Measurements from ENCODE around the gene TRIP4. TPM values are rescaled to one million over a fixed set of nuclear protein-coding genes. Genes with fewer than 3 reads are reported as not detected.

Gene TRIP4
- total and polyA plus RNA-seq, 2 of the 8 experiments (the other 6 are each of a cell fraction or from before 2014, with no cell fraction given), result 6.2 to 18.9 TPM

GRCh38 chr15:64369078-64369607 is 18.5 kb upstream of the TRIP4 start:
- ChIA-PET CTCF (ENCODE audit: partially characterized antibody) (interaction anchor here (0.6 to 0.7 kb wide), 3 partner anchors 47 to 172 kb away, joined by 3 to 7 read pairs (median 4); no protein-coding TSS in a partner anchor), POLR2A (ENCODE audit: partially characterized antibody) (interaction anchor here (0.6 to 1.5 kb wide), 4 partner anchors 12 to 19 kb away, joined by 3 to 4 read pairs (median 4); partner anchors contain the start of genes CSNK1G1 and TRIP4)
- no peak for DNase-seq (ENCODE audit: low read depth in 1 of 2, low spot score in 2 of 2)
- no peak overlapping the region for H2AK5ac ChIP-seq (ENCODE audit: low read depth, low read length)
- H4K91ac ChIP-seq (replicated peaks; ENCODE audit: insufficient read length, low read length), result no peak overlapping the region
- no peak overlapping the region for H3K4me3 ChIP-seq (ENCODE audit: extremely low read depth in 1 of 4, insufficient read depth in 2 of 4, low read depth in 3 of 4, low read length in 4 of 4)
- no peak overlapping the region for H3K4ac ChIP-seq (replicated peaks; ENCODE audit: insufficient read length, low read depth, low read length)
- H3K18ac ChIP-seq (ENCODE audit: extremely low read depth, low read length), result no peak overlapping the region
- no peaks in the 10 kb centered on the region for H3K9me3 ChIP-seq (ENCODE audit: insufficient read depth in 2 of 2, low read depth in 1 of 2, low read length in 1 of 2)
- no peaks in the 10 kb centered on the region for H3K23me2 ChIP-seq (ENCODE audit: low read depth, low read length)
- no peak overlapping the region for H2AFZ ChIP-seq (ENCODE audit: low read length)
- H2BK15ac ChIP-seq (ENCODE audit: low read length), result no peak overlapping the region
- H3K9ac ChIP-seq (replicated peaks in 1 of 4; ENCODE audit: extremely low read depth in 1 of 4, low read depth in 3 of 4, low read length in 3 of 4), result no peak overlapping the region
- no peaks in the 10 kb centered on the region for H3K27me3 ChIP-seq (replicated peaks in 1 of 4; ENCODE audit: control insufficient read depth in 3 of 4, extremely low read depth in 1 of 4, insufficient read depth in 3 of 4, low read length in 3 of 4)
- FAIRE-seq, result no peak
- H2BK120ac ChIP-seq (replicated peaks; ENCODE audit: low read depth, low read length), result no peak overlapping the region
- H4K20me1 ChIP-seq (replicated peaks in 1 of 2; ENCODE audit: control insufficient read depth in 1 of 2, insufficient read depth in 2 of 2, low read length in 2 of 2), result no peaks in the 10 kb centered on the region
- H3K23ac ChIP-seq (ENCODE audit: insufficient read length), result no peak overlapping the region
- no peak overlapping the region for H3K27ac ChIP-seq (ENCODE audit: low read depth, low read length)
- H3K56ac ChIP-seq (replicated peaks; ENCODE audit: insufficient read length, low read depth, low read length), result no peak overlapping the region
- no peak overlapping the region for H4K8ac ChIP-seq (ENCODE audit: extremely low read depth, insufficient read depth, low read length)
- no peaks in the 10 kb centered on the region; a peak in 1 of 4 replicates for H3K79me2 ChIP-seq (ENCODE audit: control insufficient read depth in 1 of 2, insufficient read depth in 2 of 2, low read length in 2 of 2)
- no peak overlapping the region for H4K5ac ChIP-seq (ENCODE audit: insufficient read length, low read depth, low read length)
- H2BK12ac ChIP-seq (ENCODE audit: low read depth, low read length), result no peak overlapping the region
- no peak overlapping the region for H3K4me2 ChIP-seq (ENCODE audit: insufficient read depth in 1 of 2, low read depth in 2 of 2, low read length in 2 of 2)
- 94% methylated on average over 2 of the region's 2 CpGs; no CpG with 5 or more reads in 1 of the 2 experiments for whole genome bisulfite sequencing, 2 experiments (ENCODE audit: extremely low coverage in 1 of 2, insufficient coverage in 1 of 2, insufficient read length in 1 of 2, insufficient replicate concordance in 2 of 2, low coverage in 1 of 2, low lambda C conversion rate in 2 of 2, missing lambda C conversion rate in 1 of 2)
- H3K14ac ChIP-seq (ENCODE audit: insufficient read length), result no peak overlapping the region
- no peak overlapping the region for H2BK5ac ChIP-seq (ENCODE audit: low read depth, low read length)
- no peaks in the 10 kb centered on the region for H3K79me1 ChIP-seq (ENCODE audit: low read depth, low read length)
- H3K36me3 ChIP-seq (ENCODE audit: control insufficient read depth in 2 of 4, insufficient read depth in 4 of 4, low read length in 3 of 4), result peaks cover 3 to 20% (median 6%) of the 10 kb centered on the region in 4 experiments; a peak in 4 of 8 replicates
- H3K4me1 ChIP-seq (replicated peaks in 1 of 4; ENCODE audit: control insufficient read depth in 3 of 4, insufficient read depth in 4 of 4, low read length in 3 of 4), result no peaks in the 10 kb centered on the region
- no peak overlapping the region for H2BK20ac ChIP-seq (ENCODE audit: low read length)
- TF ChIP-seq SP4 (IDR thresholded peaks at IDR 0.05; ENCODE audit: low read length) (no peak), NANOG (IDR thresholded peaks at IDR 0.05; ENCODE audit: insufficient read depth, low read depth, low read length, poor library complexity, severe bottlenecking) (no peak), BCL11A (IDR thresholded peaks at IDR 0.05; ENCODE audit: low read depth in 2 of 2, low read length in 2 of 2) (no peak), FOSL1 (IDR thresholded peaks at IDR 0.05; ENCODE audit: insufficient read depth, low read depth, low read length) (no peak), PHF8 (conservative IDR thresholded peaks at IDR 0.05; ENCODE audit: low read depth, low read length) (no peak), MAFK (IDR thresholded peaks at IDR 0.05; ENCODE audit: low read depth, low read length) (no peak), RFX5 (IDR thresholded peaks at IDR 0.05; ENCODE audit: borderline replicate concordance, low read depth, low read length) (no peak), CTCF (IDR thresholded peaks at IDR 0.05; ENCODE audit: control extremely low read depth in 1 of 3, insufficient read depth in 1 of 3, low read depth in 1 of 3, low read length in 3 of 3) (no peak), E2F6 (IDR thresholded peaks at IDR 0.05) (no peak), KDM4A (IDR thresholded peaks at IDR 0.05; ENCODE audit: low read depth, low read length, severe bottlenecking) (no peak)
